HG03139 (cell line): ENCODE results near the gene C16orf74.

ENCODE experiments used
- ATAC-seq: cut with Tn5 transposase; IDR thresholded peaks from one replicate; pipeline ENCODE4 v1.9.1; 2021; ENCODE audit not compliant: unreplicated experiment

C16orf74 gene

DNA sequence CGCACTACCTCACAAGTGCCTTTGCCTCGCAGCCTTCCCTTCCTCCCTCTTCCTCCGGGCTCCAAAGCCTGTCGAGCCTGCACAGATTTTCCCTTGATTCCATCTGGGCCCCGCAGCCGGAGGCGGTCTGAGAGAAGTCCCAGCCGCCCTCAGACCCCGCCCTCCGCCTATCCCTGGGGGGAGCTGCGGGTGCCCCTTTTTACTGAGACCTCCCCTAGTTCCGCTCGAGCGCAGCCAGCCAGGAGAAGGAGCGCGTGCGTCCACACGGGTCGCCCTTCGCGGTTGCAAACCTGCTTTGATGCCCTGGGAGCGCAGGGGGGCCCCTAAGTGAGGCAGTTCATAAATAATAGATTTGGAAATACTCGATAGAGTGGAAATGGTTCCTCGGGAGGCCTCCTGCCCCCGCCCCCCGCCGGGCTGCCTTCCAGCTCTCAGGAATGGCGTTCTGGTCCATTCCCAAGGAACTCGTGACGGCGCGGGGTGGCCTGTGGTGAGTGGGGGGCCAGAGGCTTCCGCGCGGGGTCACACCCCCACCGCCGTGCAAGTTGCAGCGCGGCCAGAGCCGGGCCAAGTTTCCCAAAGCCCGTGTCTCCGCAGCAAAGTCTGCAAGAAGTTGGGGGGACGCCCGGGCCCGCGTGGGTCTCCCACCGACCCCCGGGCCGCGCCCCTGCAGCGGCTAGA is 610 bp downstream of the C16orf74 start:
- no peak for ATAC-seq

DNA sequence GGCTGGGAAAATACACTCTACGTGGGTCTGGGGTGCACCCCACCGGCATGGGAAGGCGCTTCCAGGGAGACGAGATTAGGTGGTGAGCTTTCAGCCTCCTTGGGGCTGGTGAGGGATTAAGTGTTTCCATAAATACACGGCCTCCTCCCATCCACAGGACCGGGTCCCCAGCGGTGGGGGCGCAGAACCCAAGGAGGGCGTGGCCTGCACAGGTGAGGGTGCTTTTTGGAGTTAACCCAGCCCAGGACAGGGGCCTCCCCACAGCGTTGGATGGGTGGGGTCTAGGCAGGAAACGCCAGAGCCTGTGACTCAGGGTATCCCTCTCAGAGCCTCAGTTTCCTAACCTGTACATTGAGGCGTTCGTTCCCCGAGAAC is 1.1 kb downstream of the C16orf74 start:
- no peak for ATAC-seq

DNA sequence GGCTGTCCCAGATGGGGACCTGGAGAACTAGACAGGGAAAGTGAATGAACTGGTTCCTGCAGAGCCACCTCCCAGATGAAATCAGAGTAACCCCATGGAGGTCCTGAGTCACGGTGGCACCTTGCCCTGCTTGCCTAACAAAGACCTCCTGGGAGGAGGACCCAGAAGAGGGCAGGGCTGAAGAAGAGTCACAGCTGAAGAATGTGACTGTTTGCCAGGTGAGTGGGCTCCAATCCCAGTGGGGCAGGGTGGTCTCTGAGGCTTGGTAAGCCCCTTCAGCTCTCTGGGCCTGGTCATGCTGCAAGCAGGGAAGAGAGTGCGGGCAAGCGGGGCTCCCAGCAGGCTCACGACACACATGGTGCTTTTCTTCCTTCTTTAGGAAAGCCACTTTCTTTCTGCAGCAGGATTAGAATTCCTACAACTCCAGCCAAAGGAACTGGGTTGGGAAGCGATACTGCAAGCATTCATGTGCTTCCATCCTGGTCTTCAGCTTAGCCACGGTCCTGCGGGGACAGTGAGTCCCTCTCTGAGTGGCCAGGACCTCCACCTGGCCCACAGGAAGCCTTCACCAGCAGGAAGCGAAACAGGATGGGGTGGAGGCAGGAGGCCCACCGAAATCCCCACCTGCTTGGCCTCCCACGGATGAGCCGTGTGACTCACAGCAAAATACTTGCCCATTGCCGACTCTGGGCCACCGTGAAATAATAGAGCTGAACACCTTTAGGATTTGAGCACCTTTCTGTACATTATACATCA is 4.3 kb downstream of the C16orf74 start:
- ATAC-seq: no peak

DNA sequence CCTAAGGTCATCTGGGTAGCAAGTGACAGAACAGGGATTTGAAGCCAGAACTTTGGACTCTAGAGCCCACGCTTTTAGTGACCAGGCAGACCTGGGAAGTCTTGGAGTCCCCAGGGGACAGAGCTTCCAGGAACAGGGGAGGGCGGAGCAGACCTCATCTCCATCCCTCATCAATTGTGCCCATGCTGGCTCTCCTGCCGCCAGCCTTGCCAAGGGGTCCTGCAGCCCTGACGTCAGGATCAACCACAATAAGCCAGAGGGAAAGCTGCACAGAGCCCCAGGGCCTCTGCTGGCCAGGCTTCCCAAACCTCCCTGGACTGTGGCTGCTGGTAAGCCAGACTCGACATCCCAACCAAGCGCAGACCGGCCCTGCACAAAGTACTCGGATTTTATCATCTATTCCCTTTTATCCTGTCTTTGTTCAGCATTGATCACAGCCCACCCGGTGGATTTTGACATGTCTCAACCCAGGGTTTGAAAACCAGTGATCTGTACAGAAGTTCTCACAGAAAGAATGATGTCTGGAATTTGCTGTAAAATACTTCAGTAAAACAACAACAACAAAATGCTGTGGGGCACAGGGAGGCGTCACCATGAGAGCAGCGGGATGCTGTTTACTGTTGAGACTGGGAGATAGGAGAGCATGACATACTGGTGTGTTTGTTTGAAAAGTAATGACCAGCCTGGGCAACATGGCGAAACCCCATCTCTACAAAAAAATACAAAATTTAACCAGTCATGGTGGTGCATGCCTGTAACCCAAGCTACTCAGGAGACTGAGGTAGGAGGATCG is 11.8 kb downstream of the C16orf74 start:
- ATAC-seq: no peak

DNA sequence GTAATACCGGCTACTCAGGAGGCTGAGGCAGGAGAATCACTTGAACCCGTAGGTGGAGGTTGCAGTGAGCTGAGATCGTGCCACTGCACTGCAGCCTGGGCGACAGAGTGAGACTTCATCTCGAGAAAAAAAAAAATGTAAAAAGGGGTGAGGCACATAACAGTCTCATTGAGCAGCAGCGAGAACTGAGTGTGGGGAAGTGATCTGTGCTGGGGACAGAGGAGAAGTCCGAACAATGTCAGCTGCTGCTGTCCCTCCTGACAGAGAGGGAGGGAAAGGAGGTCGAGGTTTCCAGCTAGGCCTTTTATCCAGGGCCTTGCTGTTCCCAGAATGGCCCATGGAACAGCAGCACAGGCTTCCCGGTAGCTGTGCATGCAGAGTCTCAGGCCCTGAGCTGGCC is 14.0 kb downstream of the C16orf74 start:
- no peak for ATAC-seq

DNA sequence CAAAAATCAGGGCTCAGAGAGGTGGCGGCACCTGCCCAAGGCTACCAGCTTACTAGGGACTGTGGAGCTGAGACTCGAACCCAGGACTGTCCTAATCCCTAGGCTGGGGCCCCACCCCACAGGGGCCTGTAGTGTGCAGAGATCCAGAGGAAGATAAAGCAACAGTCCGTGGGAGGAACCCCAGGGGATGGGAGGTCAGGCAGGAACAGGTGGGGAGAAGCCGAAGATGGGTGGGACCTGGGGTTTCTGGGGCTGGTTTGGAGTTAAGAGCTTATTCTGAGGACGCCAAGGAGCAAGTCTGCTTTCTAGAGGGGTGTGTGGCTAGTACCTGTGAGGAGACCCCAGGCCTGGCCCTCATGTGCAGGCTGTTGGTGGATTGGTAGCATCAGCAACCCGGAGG is 14.9 kb downstream of the C16orf74 start:
- no peak for ATAC-seq

DNA sequence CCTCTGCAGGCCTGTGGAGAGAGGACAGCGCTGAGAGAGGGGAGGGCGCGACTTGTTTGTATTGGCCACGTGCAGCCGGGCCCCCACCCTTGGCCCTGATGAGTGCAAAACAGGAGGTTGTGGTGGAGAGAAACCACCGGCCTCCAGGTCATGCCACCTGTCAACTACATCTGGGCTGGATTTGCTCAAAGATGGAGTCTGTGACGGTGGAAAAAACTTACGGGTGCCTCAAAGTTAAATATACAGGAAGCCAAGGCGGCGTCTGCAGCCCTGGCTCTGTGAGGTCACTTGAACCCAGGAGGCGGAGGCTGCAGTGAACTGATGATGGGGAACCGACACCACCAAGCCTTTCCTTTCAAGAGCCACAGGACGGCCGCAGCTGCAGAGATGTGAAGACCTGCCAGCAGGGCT is 15.7 kb downstream of the C16orf74 start:
- peak; percentile 66 for ATAC-seq

DNA sequence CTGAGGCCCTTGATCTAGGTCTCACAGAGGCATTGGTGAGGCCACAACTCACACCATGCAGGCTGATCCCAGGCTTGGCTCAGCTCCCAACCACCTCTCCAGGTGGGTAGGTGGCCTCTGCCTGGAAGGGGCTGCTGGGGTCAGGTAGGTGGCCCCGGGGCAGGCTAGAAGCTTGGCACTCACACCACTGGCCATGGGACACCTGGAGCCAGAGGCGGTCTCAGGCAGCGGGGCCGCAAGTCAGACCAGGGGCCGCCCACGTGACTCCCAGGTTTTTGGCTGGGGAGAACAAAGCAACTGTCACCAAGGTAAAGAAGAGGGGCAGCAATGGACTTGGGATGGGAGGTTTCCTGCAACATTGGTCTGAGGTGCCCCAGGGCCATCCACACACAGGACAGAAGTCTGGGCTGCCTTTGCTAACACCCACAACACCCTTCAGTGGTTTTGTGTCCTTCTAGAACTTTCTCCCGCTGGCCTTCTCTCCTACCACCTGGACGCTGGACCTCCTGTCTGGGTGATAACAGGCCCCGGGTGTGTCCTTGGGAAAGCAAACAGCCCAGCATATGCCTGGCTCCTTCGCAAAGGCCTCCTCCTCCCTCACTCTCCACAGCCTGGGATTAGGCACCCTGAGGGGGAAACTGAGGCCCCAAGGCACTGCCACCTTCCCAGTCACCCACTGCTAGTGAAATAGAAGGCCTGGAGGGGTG is 16.4 kb downstream of the C16orf74 start:
- ATAC-seq: no peak

DNA sequence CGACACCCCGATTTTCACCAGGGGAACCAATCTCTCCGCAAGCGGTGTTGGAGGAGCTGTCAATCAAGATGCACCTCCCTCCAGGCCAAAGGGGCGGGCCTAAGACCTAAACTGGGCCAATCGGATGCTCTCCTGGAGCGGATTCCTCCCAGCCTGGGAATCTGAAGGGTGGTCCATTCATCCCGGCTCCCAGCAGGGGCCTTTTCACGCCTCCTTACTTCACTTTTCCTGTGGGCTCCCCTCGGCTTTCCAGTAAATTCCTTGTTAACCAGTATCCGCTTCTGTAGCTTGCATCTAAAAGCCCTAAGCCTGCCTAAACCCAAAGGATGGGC is 17.1 kb downstream of the C16orf74 start:
- no peak for ATAC-seq

DNA sequence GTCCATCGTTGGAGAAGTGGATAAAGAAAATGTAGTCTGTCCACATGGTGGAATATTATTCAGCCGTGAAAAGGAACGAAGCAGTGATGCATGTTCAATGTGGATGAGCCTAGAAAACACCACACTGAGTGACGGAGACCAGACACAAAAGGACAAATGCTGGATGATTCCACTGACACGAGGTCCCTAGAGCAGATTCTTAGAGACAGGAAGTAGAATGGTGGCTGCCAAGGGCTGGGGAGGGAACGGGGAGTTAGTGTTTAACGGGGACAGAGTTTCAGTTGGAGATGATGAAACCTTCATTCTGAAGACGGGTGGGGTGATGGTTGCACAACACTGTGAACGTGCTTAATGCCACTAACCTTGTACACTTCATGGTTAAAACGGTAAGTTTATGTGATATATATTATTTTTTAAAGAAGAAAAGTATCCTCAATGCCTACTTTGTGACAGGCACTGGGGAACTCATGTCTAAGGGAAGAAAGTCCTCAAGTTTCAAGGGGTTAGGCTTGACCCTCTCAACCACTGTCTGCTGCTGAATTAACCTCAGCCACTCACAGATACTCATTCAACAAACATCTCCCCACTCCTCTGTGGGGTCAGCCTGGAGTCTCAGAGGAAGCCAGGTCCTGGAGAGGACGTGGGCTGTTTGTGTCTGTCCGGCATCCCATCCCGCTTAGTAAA is 17.6 kb downstream of the C16orf74 start:
- ATAC-seq: no peak

DNA sequence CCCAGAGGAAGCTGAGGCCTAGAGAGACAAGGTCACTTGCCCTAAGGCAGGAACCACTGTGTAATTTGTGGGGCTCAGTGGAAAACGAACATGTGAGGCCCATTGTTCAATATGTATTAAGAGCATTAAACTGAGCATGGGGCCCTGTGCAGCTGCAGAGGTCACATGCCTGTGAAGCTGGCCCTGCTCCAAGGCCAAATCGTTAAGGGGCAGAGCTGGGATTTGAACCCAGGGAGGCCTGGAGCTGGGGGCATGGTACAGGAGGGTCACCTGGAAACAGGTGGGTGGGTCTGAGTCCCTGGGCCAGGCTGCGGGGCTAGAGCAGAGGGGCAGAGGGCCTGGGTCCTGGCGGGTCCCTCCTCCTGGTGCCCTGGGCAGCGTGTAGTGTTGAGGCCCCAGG is 19.7 kb downstream of the C16orf74 start:
- ATAC-seq: no peak

DNA sequence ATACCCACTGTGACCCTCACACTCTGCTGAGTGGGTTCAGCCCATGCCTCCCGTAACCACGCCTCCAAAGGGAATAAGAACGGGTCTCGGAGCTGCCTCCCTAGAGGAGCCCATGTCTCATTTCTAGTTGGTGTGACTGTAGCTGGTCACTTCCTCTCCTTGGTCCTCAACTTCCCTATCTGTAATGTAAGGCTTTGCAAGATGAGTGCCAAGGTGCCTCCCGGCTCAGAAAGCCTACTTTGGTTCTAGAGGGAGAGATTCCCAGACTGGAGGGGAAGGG is 20.8 kb downstream of the C16orf74 start:
- no peak for ATAC-seq

DNA sequence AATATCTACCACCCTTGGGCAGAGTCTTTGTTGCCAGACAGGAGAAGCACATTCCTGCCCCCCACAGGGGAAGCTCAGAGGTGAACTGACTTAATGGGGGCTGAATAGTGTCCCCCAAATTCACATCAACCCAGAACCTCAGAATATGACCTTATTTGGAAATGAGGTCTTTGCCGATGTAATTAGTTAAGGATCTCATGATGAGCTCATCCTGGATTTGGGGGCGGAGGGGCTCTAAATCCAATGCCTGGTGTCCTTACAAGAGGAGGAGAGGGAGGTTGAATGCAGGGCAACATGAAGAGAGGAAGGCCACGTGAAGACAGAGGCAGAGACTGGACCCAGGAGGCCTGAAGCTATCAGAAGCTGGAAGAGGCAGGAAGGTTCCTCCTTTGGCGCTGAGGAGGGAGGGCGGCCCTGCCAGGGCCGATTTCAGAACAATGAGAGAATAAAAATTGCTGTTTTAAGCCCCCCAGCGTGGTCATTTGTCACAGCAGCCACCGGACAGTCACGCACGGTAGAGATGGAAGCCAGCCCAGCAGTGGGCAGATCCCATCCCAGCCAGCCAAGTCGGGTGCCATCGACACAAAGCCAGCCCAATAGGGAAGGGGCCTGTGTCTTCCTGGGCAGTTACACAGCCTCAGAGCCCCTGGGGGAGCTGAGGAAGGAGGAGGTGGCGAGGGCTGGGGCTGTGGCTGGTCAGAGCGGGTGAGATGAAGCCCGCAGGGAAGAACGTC is 21.3 kb downstream of the C16orf74 start:
- no peak for ATAC-seq

DNA sequence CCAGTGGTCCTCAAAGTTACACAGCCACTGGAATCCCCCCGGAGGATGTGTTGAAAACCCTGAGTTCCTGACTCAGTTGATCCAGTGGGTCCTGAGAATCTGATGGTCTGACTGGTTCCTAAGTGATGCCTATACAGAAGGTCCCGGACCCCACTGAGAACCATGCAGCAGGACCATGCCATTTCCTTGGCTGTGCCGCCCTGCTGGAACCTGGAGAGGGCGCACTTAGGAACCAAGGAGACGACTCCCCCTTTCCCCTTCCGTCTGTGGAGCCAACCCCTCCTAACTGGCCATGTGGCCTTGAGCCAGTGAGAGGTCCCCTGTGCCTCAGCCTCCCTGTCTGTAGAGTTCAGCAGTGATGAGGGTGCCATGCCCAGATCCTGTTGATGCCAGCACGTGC is 22.0 kb downstream of the C16orf74 start:
- no peak for ATAC-seq

DNA sequence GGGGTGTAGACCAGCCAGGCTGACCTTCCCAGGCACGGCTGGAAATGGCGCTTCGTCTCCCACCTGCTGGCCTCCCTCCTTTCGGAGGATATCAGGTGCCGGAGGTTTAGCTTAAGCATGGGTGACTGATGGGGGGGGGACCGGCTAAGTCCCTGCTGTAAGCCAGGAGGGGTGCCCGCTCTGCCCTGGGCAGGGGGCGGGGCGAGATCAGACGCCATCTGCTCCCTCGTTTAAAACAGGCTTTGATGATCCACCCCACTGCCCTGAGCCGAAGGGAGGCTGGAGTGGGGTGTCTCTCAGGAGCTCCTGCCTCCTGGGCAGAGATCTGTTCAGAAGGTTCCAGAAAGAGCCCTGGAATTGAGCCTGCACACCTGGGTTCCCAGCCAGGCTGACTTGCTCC is 26.0 kb downstream of the C16orf74 start:
- no peak for ATAC-seq

DNA sequence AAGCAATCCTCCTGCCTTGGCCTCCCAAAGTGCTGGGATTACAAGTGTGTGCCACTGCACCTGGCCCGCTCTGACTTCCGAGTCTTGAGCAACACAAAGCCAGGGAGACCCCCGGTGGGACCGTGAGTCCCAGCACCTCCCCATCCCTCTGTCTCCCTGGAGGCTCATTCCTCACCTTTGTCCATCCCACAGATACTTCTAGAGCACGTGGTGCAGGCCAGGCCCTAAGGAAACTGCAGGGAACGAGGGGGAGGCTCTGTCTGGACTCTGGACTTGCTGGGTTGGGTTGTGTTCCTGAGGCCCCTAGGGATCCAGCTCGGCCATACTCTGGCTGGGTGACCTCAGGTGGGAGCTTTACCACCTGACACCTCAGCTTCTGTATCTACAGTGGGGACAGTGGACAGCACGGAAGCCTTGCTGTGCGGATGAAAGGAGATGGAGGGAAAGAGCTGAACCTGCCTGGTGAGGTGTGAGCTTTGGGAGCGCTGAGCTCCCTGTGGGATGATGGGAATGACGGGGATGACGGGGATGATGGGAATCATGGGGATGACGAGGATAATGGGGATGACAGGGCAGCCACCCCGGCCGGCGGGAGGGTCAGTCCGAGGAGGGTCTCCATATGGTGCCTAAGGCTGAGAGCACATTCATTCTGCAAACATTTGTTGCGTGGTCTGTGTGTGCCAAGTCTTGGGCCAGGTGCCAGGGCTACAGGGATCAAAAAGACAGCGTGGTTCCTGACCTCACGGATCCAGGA is 26.6 kb downstream of the C16orf74 start:
- no peak for ATAC-seq

DNA sequence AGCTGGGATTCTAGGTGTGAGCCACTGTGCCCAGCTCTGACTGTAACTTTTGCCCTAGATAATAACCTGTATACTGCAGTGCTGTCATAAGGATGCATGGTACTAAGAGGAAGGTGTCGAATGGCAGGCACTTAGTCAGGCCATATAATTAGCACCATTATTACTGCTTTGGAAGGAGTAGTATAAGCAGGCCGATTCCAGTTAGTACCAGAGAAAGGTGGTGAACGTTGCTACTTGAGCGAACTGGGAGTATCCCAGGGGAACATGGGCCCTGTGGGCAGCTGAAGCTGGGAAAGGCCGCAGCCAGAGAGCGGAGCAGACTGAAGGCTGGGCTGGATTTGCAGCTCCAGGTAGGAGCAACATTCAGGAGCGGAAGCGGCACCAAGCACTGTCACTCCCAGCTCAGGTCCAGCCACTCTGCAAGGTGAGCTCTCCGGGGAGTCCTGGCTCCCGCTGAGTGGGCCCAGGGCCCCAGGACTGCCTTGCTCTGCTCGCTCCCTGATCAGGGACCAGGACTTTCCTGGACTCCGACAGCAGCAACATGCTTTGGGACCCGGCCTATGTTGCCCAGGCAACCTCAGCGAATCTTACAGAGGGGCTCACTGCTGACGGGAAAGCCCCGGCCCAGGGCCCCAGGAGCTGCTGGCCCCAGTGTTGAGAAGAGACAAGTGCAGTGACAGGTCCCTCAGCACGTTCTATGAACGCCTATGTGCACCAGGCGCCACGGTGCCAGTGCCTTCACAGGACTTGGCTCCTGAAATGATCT is 28.6 kb downstream of the C16orf74 start:
- no peak for ATAC-seq

DNA sequence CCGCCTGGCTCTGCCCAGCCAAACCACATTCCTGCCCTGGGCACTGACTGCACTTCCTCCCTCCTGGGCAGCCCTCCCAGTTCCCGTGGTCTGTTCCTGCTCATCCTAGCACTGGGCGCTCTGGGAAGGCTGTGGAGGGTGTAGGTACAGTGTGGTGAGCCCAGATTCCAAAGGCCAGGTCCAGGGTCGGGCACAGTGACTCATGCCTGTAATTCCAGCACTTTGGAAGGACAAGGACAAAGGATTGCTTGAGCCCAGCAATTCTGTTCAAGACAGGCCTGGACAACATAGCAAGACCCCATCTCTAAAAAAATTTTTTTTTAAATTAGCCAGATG is 30.6 kb downstream of the C16orf74 start:
- ATAC-seq: no peak

DNA sequence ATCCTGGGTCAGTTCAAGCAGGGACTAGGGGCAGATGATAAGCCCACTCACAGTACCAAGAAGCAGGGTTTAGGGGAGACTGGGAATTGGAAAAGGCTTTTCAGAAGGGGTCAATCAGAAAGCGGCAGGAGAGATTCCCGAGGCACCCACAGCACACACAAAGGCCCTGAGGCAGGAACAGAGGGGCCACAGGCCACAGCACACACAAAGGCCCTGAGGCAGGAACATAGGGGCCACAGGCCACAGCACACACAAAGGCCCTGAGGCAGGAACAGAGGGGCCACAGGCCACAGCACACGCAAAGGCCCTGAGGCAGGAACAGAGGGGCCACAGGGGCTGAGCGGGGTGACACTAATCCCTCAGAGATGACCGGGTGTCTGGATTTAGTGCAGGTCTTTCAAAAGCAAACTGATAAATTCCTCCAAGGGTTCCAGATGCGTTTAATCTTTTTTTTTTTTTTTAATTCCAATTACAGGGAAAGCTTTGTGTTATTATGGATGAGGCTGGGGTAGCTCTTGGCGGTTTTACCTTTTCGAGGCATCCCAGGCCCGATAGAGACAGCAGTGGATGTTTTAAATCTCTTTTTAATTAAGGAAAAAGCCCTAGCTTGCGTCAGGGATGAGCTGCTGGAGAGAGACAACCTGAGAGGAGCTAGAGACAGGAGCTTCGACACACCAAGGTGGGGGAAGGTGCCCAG is 31.1 kb downstream of the C16orf74 start:
- no peak for ATAC-seq
